ENCODE data around the gene CFAP54. TPM values are rescaled to one million over a fixed set of nuclear protein-coding genes. Genes with fewer than 3 reads are reported as not detected.

CFAP54 gene
- polyA plus RNA-seq, 3 donors: not detected

DNA sequence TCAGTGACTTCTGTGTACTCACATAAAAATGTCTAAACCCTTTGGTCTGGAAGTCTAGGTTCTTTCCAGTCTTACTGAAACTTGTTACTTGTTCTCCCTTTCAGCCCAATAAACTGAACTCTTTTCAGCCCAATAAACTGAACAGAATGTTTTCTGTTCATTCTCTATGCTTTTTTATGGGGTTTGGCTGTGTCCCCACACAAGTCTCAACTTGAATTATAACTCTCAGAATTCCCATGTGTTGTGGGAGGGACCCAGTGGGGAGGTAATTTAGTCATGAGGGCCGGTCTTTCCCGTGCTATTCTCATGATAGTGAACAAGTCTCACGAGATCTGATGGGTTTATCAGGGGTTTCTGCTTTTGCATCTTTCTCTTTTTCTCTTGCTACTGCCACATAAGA is 402.7 kb downstream of the CFAP54 start:
- Histone ChIP-seq H3K27ac (ENCODE audit: low read depth in 1 of 2, low read length in 2 of 2) (no peak overlapping the region), H3K4me1 (ENCODE audit: control insufficient read depth in 1 of 2, insufficient read depth in 2 of 2, low read length in 2 of 2) (no peaks in the 10 kb centered on the region), H3K4me3 (replicated peaks in 1 of 3; ENCODE audit: low read depth in 2 of 3, low read length in 3 of 3) (no peak overlapping the region), H3K79me2 (ENCODE audit: insufficient read depth, low read length) (no peaks in the 10 kb centered on the region), H3K9me3 (replicated peaks in 1 of 2; ENCODE audit: control insufficient read depth in 1 of 2, insufficient read depth in 1 of 2, low read length in 2 of 2) (peaks cover 0 to 3% of the 10 kb centered on the region in 2 donors), H3K36me3 (replicated peaks in 1 of 2; ENCODE audit: control insufficient read depth in 1 of 2, insufficient read depth in 2 of 2, low read length in 2 of 2) (no peaks in the 10 kb centered on the region), H2AFZ (ENCODE audit: insufficient read depth, low read depth, low read length, poor library complexity, severe bottlenecking) (no peak overlapping the region), H4K20me1 (ENCODE audit: insufficient read depth, low read length) (no peaks in the 10 kb centered on the region), H3K4me2 (replicated peaks; ENCODE audit: extremely low read depth, low read length, poor library complexity, severe bottlenecking) (no peak overlapping the region), H3K9ac (ENCODE audit: insufficient read depth, low read length, poor library complexity, severe bottlenecking) (no peak overlapping the region), H3K27me3 (ENCODE audit: control insufficient read depth in 2 of 2, insufficient read depth in 2 of 2, low read length in 2 of 2) (peaks cover 2 to 6% of the 10 kb centered on the region in 2 donors)
- Mint-ChIP-seq H3K4me3 (no peak overlapping the region), H3K9me3 (peaks cover 0 to 8% (median 2%) of the 10 kb centered on the region in 7 donors), H3K36me3 (no peaks in the 10 kb centered on the region), H3K27ac (no peak overlapping the region), H3K4me1 (no peaks in the 10 kb centered on the region), H3K27me3 (ENCODE audit: low read depth in 3 of 3) (peaks cover 2 to 11% (median 6%) of the 10 kb centered on the region in 3 donors)
- WGBS (ENCODE audit: insufficient coverage): no CpG with 5 or more reads among the region's 3 CpGs
- intact Hi-C loops (cut with micrococcal nuclease): no loop called here
- TF ChIP-seq, protein P1, sequence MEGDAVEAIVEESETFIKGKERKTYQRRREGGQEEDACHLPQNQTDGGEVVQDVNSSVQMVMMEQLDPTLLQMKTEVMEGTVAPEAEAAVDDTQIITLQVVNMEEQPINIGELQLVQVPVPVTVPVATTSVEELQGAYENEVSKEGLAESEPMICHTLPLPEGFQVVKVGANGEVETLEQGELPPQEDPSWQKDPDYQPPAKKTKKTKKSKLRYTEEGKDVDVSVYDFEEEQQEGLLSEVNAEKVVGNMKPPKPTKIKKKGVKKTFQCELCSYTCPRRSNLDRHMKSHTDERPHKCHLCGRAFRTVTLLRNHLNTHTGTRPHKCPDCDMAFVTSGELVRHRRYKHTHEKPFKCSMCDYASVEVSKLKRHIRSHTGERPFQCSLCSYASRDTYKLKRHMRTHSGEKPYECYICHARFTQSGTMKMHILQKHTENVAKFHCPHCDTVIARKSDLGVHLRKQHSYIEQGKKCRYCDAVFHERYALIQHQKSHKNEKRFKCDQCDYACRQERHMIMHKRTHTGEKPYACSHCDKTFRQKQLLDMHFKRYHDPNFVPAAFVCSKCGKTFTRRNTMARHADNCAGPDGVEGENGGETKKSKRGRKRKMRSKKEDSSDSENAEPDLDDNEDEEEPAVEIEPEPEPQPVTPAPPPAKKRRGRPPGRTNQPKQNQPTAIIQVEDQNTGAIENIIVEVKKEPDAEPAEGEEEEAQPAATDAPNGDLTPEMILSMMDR (IDR thresholded peaks at IDR 0.05): no peak
- no peak for DNase-seq

DNA sequence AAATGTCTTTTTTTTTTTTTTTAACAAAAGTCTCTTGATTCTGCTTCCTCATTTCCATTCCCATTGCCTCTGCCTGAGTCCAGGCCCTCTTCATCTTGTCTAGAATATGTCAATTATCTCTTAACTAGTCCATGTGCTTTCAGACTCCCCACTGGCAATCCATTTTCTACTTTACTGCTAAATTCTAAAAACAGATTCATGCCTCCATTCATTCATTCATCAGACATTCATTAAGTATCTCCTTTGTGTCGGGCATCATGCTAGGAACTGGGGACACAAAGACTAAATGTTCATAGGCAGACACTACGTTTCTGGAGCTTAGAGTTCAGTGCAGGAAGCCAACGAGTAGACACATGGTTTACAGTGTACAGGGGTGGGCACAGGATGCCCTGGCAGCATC is 408.0 kb downstream of the CFAP54 start:
- TF ChIP-seq, protein P1 (IDR thresholded peaks at IDR 0.05): no peak
- Mint-ChIP-seq H3K27ac (no peak overlapping the region), H3K4me1 (no peaks in the 10 kb centered on the region), H3K36me3 (no peaks in the 10 kb centered on the region), H3K9me3 (peaks cover 0 to 5% (median 0%) of the 10 kb centered on the region in 7 donors), H3K27me3 (ENCODE audit: low read depth in 3 of 3) (peaks cover 0 to 6% (median under 1%) of the 10 kb centered on the region in 3 donors), H3K4me3 (no peak overlapping the region)
- Histone ChIP-seq H3K9ac (ENCODE audit: insufficient read depth, low read length, poor library complexity, severe bottlenecking) (no peak overlapping the region), H3K4me1 (ENCODE audit: control insufficient read depth in 1 of 2, insufficient read depth in 2 of 2, low read length in 2 of 2) (no peaks in the 10 kb centered on the region), H3K27ac (ENCODE audit: low read depth in 1 of 2, low read length in 2 of 2) (no peak overlapping the region), H3K4me2 (replicated peaks; ENCODE audit: extremely low read depth, low read length, poor library complexity, severe bottlenecking) (no peak overlapping the region), H3K9me3 (replicated peaks in 1 of 2; ENCODE audit: control insufficient read depth in 1 of 2, insufficient read depth in 1 of 2, low read length in 2 of 2) (peaks cover 0 to 3% of the 10 kb centered on the region in 2 donors), H3K27me3 (ENCODE audit: control insufficient read depth in 2 of 2, insufficient read depth in 2 of 2, low read length in 2 of 2) (no peaks in the 10 kb centered on the region), H3K4me3 (replicated peaks in 1 of 3; ENCODE audit: low read depth in 2 of 3, low read length in 3 of 3) (no peak overlapping the region), H2AFZ (ENCODE audit: insufficient read depth, low read depth, low read length, poor library complexity, severe bottlenecking) (no peak overlapping the region), H3K79me2 (ENCODE audit: insufficient read depth, low read length) (no peaks in the 10 kb centered on the region), H4K20me1 (ENCODE audit: insufficient read depth, low read length) (no peaks in the 10 kb centered on the region), H3K36me3 (replicated peaks in 1 of 2; ENCODE audit: control insufficient read depth in 1 of 2, insufficient read depth in 2 of 2, low read length in 2 of 2) (no peaks in the 10 kb centered on the region)
- intact Hi-C loops (cut with micrococcal nuclease): no loop called here
- WGBS (ENCODE audit: insufficient coverage): 72% methylated on average over 2 of the region's 3 CpGs
- DNase-seq: no peak

Data from CD14-positive monocyte (primary cell).